CD4-positive, alpha-beta T cell treated with Interleukin-17A for 4 hours (primary cell): ENCODE measurements around the gene CACNG8.
"Not testable (repeated sequence)": the region's sequence is repeated elsewhere in the genome, so short reads cannot be mapped to it uniquely, and the experiment has no call there.

ENCODE experiments used
- DNase-seq: peaks from one replicate; pipeline ENCODE4 v3.0.0-alpha.2; 2020; ENCODE audit warnings: mixed read lengths

Gene CACNG8

DNA sequence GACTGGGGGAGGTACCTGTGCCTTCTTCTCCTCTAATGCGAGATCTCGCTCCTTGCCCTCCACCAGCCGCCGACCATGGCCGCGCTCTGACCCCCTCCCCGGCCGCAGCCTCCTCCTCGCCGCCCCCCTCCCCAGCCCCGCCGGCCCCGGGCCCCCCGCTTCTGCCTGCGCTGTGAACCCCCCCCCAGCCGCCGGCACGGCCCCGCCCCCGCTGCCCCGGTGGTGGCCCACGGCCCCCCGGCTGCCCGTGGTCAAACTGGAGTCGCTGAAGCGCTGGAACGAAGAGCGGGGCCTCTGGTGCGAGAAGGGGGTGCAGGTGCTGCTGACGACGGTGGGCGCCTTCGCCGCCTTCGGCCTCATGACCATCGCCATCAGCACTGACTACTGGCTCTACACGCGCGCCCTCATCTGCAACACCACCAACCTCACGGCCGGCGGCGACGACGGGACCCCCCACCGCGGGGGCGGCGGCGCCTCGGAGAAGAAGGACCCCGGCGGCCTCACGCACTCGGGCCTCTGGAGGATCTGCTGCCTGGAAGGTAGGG is at the start of gene CACNG8:
Gene CACNG8, plus strand, starts transcription at position 51 of the 545 bp plus-strand sequence.
- no peak for DNase-seq

DNA sequence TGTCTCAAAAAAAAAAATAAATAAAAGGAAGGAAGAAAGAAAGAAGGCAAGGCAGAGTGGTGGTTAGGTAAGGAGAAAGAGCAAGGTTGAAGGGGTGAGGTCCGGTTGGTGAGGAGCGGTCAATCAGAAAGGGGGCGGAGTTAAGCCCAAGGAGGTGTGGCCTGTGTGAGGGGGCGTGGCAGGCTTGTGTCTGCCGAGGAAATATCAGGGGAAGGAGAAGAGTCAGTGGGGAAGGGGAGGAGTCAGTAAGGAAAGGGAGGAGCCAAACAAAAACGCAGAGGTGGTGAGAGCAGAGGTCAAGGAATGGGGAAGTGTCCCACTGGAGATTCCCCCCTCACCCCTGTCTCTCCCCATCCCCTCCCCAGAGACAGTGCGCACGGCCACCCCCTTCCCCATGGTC is 47.7 kb upstream of the CACNG8 start:
- DNase-seq, result no peak

DNA sequence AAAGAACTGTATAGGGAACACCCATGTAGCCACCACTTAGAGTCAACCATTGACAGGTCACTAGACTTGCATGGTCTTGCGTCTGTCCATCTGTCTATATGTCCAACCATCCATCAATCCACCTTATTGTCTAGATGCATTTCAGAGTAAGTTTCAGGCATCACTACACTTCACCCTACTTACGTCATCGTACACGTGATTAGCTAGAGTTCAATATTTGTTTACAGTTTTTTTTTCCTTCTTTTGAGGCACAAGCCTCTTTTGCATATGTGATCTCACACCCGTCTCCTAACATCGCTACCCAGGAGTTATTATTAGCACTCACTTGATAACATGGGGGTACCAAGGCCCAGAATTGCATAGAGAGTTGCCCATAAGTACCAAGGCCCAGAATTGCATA is 46.7 kb upstream of the CACNG8 start:
- DNase-seq, result no peak

DNA sequence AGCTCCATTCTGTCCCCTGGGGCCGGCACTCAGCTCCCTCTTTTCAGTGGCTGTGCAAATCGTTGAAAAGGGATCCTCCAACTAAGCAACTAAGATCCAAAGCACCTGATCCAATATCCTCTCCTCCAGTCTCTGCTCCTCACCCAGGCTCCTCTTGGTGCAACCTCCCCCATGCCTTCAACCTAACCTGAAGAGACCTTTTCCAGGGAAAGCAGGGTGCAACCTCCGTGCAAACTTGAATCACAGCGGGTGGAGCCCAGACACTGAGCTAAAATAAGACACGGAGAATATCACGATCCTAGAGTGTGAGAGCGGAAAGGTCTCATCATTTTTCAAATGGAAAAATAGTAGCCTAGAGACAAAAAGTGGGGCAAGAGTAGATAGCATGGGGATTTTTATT is 45.4 kb upstream of the CACNG8 start:
- no peak for DNase-seq

DNA sequence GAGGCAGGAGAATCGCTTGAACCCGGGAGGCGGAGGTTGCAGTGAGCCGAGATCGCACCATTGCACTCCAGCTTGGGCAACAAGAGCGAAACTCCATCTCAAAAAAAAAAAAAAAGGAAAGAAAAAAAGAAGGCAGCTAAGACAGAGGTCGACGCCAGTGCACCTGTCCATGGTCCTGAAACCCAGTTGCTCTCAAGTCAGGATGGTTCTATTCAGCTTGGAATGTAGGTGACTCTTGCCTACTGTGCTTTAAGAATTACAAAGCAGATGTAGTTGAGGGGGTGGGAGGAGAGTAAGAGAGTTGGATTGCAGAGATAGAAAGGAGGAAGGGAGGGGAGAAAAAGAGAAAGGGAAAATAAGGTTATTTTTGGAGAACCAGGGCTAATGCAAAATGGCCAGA is 35.0 kb upstream of the CACNG8 start:
- peak; percentile 42 for DNase-seq

DNA sequence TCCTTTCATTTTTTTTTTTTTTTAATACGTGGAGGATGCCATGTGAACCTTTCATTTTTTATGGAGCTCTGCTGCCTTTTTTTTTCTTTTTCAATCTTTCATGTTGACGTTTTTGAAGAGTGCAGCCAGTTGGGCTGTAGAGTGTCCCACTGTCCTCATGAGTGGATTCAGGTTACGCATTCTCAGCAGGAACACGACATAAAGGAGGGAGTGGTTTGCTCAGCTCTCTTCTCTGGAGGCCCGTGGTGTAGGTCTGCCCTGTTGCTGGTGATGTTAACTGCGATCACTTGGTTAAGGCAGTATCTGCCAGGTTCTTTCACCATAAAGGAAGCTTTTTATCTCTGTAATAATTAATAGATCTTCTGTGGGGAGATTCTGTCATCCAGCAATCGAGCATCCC is 26.7 kb upstream of the CACNG8 start:
- no peak for DNase-seq

DNA sequence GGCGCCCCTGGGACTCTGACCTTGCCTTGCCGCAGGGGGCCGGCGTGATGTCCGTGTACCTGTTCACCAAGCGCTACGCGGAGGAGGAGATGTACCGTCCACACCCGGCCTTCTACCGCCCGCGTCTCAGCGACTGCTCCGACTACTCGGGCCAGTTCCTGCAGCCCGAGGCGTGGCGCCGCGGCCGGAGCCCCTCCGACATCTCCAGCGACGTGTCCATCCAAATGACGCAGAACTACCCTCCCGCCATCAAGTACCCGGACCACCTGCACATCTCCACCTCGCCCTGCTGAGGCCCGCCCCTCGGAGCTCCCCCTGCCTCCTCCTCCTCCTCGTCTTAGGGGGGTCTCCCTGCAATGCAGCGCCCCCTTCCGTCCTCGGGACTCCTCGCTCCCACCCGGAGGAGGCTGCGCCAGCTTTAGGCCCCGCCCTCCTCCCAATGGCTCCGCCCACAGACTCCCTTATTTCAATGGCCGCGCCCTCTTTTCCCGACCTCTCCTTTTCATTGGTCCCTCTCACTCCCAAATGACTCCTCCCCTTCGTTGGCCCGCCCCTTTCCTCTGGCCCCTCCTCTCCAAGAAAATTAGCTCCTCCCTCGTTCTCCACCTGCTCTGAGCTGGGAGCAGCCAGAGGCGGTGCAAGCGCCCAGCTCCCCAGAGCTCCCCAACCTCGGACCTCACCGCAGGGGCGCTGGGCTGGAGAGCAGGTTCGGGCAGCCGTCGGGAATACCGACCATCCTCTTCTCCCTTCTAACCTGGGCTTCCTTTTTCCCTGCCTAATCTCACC is 20.5 kb upstream of the CACNG8 start:
- no peak for DNase-seq

DNA sequence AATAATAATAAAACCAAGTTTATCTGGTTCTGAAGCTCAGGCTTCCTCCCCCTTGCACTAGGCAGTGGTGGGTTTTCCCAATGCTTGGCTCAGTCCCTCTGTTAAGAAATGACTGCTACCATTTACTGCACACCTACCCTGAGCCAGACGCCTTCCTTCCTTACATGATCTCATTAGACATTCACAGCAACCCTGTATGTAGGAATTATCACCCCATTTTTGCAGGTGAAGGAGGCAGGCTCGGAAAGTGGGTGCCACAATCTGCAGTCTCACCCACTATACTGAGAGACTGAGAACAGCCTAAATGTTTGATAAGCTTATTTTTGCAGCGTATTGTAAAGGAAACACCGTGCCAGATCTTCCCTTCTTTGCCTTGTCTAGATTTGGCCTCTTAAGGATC is 18.3 kb upstream of the CACNG8 start:
- no peak for DNase-seq

DNA sequence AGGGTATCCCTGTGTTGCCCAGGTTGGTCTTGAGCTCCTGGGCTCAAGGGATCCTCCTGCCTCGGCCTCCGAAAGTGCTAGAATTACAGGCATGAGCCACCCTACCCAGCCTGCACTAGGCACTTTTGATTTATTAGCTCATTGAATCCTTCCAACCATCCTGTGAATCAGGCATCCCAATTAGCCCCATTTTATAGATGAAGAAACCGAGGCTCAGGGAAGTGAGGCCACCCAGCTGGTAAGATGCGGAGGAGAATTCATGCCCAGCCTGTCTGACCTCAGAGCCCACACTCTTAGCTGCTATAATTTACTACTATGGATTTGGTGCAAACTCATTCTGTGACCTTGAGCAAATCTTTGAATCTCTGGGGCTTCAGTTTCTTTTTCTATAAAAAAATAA is 17.8 kb upstream of the CACNG8 start:
- no peak for DNase-seq

DNA sequence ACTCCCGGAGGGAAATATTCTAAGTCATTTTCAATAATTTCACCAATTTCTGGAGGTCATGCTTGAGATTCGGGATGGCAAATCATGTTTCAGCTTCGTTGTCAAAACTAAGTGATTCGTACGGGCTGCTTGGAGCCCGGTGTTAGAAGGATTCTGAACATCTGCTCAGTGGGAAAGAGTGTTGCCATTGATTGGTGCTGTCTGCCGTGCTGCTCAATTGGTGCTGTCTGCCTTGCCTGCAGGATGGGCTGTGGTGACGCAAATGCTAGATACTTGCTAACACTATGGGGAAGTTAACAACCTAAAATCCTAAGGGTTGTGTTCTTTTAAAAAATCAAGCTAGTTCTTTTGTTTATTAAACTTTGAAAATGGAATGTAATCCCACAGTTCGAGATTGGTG is 17.3 kb upstream of the CACNG8 start:
- DNase-seq, result no peak

DNA sequence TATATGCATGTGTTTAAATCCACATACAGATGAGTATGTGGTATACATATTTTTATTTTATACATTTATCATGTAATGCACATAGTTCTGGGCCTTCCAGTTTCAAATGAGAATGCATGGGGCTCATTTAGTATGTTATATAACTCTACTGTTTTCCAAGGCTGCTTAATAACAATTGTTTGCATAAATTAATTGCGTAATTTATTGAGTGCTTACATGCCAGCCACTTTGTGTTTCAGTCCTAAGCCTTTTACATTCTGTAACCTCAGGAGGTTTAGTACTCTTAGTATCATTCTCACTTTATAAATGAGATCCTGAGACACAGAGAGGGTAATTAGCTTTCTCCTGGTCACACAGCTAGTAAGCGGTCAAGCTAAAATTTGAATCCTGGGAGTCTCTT is 16.7 kb upstream of the CACNG8 start:
- no peak for DNase-seq

DNA sequence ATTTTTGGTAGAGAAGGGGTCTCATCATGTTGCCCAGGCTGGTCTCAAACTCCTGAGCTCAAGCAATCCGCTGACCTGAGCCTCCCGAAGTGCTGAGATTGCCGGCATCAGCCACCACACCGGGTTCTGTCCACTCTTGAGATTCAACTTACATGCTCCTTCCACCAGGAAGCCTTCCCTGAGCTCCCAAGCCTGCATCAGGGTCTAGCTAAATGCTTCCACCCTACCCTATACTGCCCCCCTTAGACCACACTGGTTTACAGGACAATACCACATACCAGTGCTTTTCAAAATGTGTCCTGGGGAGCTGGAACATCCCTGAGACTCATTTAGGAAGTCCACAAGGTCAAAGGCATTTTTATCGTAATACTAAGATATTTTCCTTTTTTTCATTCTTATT is 15.1 kb upstream of the CACNG8 start:
- no peak for DNase-seq

DNA sequence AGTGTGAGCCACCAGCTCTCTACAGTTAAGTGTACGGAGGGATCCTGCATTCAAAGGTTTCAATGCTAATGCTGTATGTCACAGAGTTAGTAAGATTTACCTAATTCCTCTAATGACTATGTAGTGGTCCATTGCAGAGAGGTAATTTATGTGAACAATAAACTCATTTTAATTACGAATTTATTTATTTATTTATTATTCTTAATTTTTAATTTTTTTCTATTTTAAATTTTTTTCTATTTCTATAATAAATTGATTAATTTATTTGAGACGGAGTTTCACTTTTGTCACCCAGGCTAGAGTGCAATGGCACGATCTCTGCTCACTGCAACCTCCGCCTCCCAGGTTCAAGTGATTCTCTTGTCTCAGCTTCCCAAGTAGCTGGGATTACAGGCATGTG is 14.1 kb upstream of the CACNG8 start:
- not testable (repeated sequence) for DNase-seq

DNA sequence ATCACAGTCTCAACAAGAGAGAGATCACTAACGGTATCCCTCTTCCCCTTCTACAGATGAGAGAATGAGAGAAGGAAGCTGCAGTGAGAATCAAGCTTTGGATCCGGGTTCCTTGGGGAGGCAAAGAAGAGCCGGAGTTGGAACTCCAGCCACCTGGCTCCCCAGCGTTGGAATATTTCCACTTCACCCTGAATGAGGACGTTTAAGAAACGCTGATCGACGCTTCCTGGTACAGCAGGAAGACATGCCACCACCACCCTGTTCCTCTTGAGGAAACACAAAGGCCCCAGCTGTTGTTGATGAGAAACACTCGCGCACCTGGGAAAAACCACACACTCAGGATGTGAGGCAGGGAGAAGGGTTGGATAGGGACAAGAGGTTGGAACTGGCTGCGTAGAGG is 11.3 kb upstream of the CACNG8 start:
- DNase-seq, result no peak

DNA sequence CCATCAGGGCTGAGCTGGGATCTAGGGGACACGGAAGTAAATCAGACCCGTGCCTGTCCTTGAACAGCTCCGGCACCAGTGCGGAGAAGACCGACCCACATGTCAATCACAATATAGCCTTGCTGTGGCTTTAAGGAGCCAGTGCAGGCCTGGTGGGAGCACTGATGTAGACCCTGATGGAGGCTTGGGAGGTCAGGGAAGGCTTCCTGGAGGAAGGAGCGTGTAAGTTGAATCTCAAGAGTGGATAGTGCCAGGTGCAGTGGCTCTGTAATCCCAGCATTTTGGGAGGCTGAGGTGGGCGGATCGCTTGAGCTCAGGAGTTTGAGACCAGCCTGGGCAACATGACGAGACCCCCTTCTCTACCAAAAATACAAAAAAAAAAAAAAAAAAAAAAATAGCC is 10.8 kb upstream of the CACNG8 start:
- no peak for DNase-seq

DNA sequence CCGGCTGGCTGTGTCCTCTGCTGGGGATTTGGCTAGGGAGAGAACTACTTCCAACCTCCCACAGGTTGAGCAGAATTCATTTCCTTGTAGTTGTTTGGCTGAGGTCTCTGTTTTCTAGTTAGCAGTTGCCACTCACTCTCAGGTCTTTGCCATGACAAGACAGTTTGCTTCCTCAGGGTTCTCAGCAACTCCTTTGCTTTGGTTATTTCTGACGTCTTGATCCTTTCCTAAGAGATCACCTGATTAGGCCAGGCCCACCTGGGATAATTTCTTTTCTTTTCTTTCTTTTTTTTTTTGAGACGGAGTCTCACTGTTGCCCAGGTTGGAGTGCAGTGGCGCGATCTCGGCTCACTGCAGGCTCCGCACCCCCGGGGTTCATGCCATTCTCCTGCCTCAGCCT is 9.4 kb upstream of the CACNG8 start:
- no peak for DNase-seq

DNA sequence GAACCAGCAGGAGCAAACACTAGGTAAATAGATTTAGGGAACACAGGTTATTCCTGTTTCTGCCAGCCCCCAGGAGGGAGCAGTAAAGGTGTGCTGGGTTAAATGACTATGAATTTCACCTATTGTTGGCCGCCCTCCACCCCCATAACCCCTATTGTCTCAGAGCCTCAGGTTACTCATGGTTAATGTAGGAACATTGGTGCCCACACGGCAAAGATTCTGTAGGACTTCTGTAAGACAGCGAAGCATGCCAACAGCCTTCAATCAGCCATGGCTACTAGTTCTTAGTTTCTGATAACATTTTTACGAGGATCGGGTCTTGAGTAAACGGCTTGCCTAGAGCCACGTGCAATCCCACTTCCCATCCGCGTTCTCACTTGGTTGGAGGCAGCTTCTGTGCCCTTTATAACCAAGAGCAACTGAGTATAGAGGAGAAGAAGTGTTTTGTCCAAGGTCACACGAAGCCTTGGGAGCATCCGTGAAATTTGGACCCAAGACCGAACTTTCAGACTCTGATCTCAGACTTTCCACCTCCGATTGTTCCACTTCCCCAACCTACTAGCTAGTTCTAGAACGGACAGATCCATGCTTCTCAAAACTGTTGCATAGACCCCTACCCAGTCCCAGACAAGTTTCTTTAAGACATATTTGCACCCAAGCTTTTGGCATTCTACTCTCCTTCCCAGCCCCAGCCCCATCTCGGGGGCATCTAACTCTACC is 5.1 kb upstream of the CACNG8 start:
- DNase-seq, result no peak

DNA sequence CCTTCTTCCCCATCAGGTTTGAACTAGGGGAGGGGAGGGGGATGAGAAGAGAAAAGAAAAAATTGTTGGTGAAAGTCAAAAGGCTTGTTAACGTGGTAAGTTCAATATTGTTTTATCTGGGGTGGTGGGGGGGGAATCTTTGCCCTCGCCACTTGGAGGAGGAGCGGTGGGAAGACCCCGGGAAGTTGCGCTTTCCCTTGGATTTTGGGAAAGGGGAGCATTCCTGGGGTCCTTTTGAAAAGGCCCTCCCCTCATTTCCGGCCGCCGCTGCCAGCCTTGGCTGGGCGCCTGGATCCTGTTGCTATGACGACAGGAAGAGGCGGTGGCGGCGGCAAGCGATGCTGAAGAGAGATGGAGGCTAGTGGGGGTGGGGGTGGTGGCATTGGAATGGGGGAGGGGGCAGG is 4.6 kb upstream of the CACNG8 start:
- DNase-seq, result no peak

DNA sequence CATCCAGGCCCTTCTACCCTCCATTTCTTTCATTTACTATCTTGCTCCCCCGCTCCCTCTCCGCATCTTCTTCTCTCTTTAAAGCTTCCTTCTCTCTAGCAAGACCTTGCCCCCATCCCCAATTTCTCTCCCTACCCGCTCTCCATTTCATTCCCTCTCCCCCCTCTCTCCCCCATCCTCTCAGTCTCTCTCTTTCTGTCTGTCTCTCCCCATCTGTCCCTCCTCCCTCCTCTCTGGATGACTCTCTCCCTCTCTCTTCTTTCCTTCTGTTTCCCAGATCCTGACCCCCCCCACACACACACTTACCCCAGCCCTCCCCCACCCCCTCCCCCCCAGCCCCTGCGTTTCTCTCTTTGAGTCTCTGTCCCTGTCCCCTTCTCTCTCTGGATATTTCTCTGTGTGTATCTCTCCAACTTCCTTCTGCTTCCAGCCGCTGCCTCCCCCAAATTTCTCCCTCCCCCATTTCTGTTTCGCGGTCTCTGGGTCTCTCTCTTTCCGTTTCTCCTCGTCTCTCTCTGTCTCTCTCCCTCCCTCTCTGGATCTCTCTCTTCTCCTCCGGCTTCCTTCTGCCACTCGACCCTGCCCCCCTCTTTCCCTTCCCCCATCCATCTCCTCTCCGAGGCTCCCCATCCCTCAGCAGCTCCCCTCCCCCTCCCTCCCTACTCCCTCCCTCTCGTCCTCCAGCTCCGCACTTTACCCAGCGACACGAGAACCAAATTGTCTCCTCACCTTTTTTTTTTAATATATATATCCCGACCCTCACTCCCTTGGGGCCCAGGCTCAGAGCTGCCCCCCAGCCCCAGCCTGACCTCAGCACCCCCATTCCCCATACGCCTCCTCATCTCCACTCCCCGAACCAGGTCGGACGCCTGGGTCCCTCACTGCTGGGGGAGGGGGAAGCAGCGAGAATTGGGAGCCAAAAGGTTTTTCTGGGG is 3.6 kb upstream of the CACNG8 start:
- no peak for DNase-seq

DNA sequence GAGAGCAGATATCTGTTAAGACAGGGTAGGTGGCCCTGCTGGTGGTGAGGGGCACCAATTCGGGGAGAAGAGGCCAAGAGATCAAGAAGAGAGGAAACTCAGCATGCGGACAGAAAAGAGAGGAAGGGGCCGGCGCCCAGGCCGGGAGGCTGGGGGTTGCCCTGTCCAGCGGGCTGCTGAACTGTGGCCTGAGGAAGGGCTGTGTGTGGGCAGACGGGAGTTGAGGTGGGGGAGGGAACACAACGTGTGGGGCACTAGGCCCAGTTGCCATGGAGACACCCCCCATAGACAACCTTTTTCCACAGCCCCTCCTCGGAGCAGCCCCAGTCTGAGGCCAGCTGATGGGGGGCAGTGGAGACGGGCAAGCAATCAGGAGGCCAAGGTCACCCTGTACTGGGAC is 2.5 kb upstream of the CACNG8 start:
- DNase-seq, result no peak

DNA sequence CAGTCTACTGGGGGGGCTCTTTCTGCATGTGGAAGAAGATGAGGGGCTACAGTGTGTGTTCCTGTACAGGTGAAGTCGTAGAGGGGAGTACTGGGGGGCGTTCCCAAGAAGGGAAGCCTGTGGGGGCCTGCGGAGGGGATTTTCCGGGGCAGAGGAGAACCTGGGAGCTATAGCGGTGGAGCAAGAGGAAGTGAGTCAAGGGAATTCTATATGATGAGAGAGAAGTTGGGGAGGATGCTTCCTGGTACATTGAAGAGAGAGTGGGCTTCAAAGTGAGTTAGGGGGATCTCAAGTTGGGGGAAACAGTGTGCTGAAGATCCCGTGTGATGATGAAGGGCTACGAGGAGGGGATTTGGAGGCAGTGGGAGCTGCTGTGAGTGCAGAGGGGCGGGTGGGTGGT is 1.9 kb upstream of the CACNG8 start:
- no peak for DNase-seq

DNA sequence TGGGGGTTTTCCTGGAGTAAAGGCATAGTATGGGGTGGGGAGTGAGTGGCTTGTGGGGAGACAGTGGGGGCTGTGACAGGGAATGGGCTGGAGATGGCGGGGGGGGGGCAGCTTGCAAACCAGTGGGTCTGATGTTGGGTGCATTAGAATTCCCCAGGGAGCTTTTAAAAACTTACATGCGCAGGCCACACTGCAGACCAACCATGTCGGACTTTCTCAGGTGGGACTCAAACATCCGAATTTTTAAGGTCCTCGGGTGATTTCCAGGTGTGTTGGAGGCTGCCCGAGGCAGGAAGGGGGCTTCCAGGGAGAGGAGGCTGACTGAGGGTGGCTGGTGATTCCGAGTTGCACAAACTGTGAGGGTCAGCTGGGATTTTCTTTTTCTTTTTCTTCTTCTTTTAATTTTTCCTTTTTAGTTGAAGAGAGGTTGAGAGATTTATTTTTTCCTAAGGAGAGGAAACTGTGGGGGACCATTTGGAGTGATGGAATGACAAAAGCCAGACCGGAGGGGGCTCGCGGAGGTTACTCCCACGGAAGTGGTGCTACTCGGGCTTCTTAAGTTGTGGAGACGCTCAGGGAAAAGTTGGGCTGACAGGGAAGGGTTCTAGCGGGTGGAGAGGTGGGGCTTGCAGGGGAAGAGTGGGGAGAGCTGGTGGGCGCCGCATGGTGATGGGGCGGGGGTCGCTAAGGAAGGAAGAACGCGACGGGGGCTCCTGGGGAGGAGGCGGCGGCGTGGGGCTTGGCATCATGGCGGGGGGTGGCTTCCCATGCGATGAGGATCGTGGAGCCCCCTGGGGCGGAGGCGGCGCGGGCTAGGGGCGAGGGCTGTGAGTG is 997 bp upstream of the CACNG8 start:
- no peak for DNase-seq
